NCI-H128 (cell line): ENCODE measurements around the gene DGUOK.
A peak's percentile ranks its signal among the peaks of the same experiment; 100 is the strongest.
"Not testable (repeated sequence)": the region's sequence is repeated elsewhere in the genome, so short reads cannot be mapped to it uniquely, and the experiment has no call there.

Experiments
- DNase-seq: peaks from one replicate; lab custom pipeline; 2025; ENCODE audit not compliant: unreplicated experiment; lab: John Stamatoyannopoulos, UW

Gene DGUOK

DNA sequence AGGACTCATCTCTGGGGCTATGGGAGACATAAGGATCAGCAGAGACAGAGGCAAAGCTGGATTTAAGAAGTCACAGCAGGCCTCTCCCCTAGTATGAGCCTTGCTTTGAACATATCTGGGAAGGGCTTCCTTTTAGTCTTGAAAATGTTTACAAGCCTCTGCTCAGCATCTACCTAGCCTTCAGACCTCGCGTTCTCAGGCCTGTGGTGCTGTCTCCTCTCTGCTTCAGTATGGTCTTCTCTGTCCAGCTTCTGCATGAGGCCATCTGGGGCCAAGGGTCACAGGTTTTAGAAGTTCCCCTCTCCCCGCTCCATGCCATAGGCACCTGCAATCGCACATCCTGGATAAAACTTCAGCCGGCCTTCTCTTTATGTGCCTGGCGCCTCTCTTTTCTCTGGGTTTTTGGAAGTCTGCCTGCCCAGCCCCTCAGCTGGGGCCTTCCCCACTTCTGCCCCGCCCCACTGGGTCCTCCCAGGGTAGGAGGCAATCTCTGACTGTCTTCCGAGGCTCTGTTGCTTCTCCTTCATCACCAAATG lies 26.8 kb upstream of the DGUOK start:
- no peak for DNase-seq

DNA sequence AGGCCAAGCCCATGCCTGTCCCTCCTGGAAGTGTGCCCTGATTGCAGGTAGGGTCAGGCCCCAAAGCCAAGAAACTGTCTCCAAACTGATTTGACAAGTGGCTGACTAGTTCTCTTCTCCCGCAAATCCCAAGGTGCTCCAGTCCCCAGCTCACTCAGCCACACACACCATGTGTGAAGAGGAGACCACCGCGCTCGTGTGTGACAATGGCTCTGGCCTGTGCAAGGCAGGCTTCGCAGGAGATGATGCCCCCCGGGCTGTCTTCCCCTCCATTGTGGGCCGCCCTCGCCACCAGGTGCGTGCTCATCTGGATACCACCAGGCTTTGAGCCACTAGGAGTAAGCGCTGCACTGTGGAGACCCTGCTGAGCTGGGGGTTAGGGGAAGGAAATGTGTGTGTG lies 25.5 kb upstream of the DGUOK start:
- no peak for DNase-seq

DNA sequence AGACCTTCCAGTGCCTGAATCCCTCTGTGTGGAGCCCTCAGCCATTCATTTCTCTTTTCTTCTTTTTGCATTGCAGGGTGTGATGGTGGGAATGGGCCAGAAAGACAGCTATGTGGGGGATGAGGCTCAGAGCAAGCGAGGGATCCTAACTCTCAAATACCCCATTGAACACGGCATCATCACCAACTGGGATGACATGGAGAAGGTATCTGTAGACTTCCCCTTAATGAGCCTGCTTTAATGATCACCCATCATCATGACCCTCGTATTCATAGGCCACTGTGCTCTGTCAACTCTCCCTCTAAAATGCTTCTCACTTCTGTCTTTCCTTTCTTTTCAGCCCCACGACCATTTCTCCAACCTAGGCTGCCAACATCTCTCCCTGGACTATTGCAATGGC lies 24.4 kb upstream of the DGUOK start:
- DNase-seq, result no peak

DNA sequence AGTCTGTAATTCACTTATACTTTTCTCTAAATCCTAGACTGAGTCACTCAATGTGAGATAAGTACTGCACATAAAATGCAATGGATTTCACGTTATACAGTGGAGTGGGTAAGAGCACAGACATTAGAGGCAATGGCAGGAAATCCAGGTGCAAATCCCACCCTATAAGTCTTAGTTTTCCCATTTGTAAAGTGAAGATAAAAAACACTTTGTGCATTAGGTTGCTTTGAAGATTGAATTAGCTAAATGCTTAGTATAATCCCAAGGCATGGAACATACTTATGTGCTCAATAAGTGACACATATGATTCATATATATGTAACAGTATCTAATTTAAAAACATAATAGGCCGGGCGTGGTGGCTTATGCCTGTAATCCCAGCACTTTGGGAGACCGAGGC lies 23.4 kb upstream of the DGUOK start:
- no peak for DNase-seq

DNA sequence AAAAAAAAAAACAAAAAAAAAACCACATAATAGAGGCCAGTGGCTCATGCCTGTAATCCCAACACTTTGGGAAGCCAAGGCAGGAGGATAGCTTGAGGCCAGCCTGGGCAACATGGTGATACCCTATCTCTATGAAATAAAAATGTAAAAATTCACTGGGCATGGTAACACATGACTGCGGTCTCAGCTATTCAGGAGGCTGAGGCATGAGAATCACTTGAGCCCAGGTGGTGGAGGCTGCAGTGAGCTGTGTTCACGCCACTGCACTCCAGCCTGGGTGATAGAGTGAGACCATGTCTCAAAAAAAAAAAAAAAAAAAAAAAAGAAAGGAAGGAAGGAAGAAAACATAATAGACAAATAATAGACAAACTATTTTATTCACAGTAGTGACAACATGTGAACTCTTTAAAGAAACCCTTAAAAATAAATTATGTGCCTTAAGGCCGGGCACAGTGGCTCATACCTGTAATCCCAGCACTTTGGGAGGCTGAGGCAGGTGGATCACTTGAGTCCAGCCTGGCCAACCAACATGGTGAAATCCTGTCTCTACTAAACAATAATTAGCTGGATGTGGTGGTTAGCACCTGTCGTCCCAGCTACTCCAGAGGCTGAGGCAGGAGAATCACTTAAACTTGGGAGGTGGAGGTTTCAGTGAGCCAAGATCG lies 22.6 kb upstream of the DGUOK start:
- not testable (repeated sequence) for DNase-seq

DNA sequence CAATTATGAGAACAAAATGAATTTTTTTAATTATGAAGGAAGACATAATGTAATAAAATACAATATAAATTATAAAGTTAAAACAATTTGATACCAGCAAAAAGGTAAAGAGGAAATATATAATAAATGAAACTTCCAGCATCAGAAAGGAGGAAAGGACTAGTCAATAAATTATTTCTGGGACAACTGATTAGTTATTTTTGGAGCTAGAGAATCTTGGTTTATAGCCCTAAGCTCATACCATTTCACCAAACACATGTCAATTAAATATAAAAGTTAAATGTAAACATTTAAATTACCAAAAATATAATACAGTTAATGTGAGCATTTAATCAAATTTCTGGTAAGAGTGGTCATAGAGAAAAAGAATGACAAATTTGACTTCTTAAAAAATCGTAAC lies 21.7 kb upstream of the DGUOK start:
- DNase-seq, result no peak

DNA sequence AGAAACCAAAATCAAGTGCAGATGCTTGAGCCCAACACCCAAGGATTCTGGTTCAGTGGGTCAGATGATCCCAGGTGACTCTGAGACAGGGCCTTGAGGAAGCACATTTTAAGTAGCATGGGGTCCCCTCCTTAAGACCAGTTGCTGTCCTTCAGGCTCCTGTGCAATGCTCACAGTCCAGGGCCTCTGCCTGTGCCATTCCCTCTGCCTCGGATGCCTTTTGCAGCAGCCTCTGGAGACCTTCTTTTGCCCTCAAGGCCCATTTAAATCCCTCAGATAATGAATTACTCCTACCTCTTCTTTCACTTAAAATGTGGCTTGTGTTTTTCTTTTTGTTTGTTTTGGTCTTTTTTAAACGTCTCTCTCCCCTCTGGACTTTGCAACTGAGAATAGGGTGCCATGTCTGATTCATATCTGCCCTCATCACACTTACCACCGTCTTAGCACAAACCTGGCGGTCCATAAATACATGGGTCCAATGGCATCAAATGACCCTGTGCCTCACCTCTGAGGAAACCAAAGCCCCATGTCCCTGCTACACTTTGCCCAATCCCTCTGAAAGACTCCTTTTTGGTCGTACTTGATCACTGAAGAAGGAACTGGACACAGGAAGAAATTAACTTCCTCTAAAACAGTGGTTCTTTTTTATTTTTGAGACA lies 19.7 kb upstream of the DGUOK start:
- no peak for DNase-seq

DNA sequence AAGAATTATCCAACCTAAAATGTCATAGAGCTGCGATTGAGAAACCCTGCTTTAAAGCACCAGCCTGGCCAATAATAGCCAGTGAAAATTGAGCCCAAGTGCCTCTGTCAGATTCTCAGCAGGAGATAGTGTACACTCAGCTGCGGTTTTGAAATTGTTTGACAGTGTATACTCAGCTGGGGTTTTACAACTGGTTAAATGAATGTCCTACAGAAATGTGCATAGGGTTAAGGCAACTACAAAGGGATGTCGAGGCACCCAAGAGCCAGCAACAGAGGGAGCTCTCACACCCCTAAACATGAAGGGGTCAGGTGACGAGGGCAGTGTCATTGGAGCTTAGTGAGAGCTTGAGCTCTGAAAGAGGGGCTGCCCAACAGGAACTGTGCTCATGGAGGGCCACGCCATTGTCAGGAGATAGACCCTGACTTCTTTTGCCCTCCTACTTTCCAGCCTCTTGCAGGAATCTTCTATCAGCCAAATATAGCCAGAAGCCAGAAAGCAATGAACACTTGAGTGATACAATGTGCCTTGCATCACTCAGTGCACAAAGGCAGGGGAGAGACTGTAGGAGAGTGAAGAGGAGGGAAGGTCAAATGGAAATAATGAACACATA lies 18.7 kb upstream of the DGUOK start:
- peak; percentile 26 for DNase-seq

DNA sequence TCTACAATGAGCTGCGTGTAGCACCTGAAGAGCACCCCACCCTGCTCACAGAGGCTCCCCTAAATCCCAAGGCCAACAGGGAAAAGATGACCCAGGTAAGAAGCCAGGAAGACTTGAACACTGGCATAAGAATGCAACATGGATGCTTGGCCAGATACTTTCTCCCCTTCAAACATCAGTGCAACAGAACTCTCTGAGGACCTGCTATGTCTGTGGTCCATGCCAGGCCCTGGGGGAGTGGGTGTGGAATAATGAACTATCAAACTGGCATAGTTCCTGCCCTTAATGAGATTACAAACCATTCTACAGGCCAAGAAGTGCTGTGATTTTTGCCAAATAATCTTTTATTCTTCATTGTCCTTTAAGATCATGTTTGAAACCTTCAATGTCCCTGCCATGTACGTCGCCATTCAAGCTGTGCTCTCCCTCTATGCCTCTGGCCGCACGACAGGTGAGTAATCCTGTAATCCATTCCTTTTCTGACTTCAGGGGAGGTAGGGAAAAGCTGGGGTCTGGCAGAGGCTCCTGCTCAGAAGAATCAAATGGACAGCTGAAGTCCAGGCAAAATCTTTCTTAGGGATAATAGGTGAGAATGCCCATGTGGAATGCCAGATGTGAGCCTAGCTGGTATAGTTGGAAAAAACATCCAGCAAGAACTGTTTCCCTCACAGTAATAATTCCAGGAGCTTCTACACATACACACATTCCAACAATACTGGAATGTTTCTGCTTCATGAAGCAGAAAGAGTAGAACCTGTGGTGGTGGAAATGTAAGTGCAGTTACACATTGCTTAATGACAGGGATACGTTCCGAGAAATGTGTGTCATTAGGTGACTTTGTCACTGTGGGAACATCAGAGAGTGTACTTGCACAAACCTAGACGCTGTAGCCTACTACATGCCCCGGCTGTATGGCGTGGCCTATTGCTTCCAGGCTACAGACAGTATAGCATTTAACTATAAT lies 17.7 kb upstream of the DGUOK start:
- no peak for DNase-seq

DNA sequence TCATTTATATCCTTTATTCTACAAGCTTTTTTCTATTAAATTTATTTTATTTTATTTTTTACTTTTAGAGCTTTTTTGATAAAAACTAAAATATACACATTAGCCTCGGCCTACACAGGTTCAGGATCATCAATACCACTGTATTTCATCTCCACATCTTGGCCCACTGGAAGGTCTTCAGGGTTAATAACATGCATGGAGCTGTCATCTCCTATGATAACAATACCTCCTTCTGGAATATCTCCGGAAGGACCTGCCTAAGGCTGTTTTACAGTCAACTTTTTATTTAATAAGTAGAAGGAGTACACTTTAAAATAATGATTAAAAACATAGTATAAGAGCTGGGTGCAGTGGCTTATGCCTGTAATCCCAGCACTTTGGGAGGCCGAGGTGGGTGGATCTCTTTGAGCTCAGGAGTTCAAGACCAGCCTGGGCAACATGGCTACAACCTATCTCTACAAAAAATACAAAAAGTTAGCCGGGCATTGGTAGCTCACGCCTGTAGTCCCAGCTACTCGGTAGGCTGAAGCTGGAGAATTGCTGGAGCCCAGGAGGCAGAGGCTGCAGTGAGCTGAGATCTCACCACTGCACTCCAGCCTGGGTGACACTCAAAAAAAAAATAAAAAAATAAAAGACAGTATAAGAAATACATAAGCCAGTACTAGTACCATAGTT lies 15.7 kb upstream of the DGUOK start:
- no peak for DNase-seq

DNA sequence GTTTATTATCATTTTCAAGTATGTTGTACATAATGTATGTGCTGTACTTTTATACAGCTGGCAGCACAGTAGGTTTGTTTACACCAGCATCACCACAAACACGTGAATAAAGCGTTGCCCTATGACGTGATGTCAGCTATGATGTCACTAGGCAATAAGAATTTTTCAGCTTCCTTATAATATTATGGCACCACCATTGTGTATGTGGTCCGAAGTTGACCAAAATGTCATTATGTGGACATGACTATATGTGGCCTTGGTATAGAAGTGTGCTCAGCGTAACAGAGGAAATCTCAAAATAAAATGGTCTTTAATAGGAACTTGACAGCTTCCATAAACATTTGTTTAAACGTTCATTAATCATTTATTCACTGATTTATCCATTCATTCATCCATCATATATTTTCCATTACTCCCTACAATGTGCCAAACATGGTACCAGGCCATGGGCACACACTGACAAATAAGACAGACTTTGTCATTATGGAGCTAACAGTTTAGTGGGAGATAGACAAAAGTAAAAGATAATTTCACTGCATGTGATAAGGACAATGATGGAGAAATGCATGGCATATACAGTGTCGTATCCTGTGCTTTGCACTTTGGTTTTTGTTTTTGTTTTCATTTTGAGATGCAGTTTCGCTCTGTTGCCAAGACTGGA lies 15.0 kb upstream of the DGUOK start:
- DNase-seq, result no peak

DNA sequence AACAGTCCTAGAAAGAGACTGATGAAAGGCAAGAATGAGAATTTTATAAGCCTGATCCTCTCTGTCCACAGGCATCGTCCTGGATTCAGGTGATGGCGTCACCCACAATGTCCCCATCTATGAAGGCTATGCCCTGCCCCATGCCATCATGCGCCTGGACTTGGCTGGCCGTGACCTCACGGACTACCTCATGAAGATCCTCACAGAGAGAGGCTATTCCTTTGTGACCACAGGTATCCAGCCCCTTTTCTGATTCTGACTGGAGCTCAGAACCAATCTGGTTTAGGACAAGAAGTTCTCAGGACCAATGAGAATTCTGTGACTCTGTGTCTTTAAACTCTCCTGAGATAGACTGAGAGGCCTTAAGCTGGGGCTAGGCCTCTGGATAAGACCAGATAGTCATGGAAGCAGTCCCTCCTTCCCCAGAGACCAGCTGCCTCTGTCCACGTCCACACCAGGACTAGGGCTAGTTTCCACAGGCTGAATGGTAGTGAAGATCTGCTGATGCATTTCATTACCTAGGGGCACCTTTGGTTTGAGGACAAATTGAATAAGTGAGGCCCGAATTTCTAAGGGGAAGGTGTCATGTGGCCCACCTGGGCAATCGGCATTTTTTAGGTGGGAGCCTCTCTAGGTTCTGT lies 13.1 kb upstream of the DGUOK start:
- no peak for DNase-seq

DNA sequence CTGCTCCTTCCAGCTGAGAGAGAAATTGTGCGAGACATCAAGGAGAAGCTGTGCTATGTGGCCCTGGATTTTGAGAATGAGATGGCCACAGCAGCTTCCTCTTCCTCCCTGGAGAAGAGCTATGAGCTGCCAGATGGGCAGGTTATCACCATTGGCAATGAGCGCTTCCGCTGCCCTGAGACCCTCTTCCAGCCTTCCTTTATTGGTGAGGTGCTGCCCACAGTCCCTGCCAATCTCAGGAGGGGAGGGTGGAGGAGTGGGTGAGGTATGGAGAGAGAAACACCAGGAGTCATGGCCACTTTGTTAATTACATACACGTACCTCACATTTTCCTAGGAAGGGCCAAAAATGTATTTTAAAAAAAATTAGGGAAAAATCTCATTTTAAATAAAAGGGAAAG lies 12.0 kb upstream of the DGUOK start:
- no peak for DNase-seq

DNA sequence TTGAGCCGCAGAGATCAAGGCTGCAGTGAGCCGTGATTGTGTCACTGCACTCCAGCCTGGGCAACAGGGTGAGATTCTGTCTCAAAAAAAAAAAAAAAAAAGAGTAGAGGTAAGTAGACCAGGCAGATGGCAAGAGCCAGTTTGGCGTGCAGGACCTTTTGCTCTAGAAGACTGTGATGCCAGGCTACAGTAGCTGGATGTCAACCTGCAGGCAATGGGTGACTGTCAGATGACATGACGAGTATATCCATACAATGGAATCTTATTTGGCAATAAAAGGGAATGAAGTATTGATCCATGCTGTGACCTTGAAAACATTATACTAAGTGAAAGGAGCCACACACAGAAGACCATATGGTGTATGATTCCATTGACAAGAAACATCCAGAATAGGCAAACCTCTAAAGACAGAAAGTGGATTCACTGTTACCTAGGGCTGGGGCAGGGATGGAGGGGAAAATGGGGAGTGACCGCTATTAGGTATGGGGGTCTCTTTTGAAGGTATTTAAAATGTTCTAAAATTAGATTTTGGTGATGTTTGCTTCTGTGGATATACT lies 11.2 kb upstream of the DGUOK start:
- no peak for DNase-seq

DNA sequence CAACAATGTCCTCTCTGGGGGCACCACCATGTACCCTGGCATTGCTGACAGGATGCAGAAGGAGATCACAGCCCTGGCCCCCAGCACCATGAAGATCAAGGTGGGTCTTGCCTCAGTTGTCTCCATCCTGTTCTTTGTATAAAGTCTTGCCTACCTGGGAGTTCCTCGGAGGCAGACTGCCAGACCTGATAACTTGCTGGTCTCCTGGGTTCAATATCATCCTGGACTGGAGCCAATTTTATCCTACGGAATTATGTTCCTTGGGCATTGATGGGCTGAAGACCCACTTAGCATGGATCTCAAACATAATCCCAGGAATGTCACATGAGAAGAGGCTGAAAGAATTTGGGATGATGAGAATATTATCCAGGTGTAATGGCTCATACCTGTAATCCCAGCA lies 10.0 kb upstream of the DGUOK start:
- DNase-seq, result no peak

DNA sequence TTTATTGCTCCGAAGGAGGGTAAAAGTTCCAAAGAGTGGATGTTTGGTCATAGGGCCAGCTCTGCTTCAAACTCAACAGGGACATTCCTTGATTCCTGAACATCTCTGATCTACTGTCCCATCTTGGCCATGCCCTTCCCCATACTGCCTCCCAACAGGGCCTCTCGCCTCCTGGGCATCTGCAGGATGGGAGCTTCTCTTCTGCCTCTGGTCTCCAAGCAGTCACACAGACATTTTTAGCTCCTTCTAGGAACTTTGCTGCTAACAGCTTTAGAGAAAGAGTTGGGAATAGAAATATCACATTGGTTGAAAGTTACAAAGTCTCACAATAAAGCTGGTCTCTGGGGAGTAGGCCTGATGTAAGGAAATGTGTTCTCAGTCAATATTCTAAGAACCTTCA lies 9.4 kb upstream of the DGUOK start:
- no peak for DNase-seq

DNA sequence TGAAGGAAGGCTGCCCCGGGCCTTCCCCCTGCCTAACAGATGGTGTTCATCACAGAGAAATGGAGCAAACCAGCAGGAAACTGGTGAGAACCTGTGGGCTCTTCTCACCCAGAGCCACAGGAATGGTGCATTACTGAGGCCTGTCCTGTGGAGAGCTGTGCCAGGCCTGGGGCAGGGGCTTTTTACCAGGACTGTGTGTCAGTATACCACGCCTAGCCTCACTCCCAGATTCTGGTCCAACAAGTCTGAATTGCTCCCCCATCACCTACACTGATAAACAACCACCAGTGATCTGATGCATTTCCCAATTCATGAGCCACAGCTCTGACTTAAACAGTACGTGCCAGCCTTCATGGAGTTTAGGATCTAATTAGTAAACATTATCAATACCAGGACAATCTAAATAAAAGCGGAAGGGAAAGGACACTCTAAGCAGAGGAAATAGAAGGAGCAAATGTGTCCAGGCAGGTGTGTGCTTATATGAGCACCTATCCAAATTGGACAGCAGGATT lies 8.9 kb upstream of the DGUOK start:
- DNase-seq, result no peak

DNA sequence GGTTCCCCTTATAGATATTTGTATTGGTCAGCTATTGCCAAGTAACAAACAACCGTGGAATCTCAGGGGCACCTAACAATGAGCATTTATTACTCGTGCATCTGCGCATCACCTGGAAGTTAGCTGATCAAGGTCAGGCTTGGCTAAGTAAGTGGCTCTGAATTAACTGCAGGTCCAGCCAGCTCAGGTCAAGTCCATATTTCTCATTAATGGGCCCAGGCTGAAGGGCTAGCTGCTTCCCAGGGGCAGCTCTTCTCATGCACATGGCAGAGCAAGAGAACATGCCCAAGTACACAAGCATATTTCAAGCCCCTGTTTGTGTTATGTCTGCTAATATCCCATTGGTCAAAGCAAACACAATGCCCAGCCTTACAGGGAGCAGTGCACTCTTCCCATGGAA lies 7.8 kb upstream of the DGUOK start:
- DNase-seq, result no peak

DNA sequence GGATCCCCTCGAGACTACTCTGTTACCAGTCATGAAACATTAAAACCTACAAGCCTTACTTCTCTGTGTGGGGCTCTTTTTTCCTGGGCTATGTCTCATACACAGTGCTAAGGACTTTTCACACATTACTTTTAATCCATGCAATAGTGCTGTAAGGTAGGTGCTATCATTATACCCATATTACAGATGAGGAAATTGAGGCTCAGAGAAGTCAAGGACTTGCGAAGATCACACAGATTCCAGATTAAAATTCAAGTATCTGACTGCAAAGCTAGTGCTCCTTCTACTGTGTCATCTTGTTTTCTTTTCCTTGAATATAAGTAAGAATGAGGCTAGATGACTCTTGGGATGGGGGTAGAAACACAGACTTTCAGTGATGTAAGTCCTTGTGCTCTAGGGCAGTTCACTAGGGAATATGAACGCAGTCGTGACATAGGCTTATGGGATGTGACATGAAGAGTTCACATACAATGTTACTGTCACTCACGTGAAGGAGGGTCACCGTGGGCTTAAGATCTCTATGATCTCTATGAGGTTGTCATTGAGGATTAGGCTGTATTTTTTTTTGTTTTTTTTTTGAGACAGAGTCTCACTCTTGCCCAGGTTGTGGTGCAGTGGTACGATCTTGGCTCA lies 7.0 kb upstream of the DGUOK start:
- DNase-seq, result no peak
